Astrocyte (in vitro differentiated cells and primary cell): Measurements from ENCODE around the gene LSP1.

ENCODE experiments used
- EZH2 ChIP-seq: IDR thresholded peaks from 2 replicates; pipeline ENCODE4 v1.6.1; 2012; ENCODE audit warnings: mild to moderate bottlenecking, low read length, inconsistent platforms; ENCODE audit not compliant: insufficient read depth
- TF ChIP-seq, protein P1 (sequence below): IDR thresholded peaks from 2 replicates; pipeline ENCODE4 v1.5.1; 2011; ENCODE audit warnings: low read depth, mild to moderate bottlenecking, inconsistent platforms, low read length, moderate library complexity; ENCODE audit not compliant: insufficient read depth

DNA sequence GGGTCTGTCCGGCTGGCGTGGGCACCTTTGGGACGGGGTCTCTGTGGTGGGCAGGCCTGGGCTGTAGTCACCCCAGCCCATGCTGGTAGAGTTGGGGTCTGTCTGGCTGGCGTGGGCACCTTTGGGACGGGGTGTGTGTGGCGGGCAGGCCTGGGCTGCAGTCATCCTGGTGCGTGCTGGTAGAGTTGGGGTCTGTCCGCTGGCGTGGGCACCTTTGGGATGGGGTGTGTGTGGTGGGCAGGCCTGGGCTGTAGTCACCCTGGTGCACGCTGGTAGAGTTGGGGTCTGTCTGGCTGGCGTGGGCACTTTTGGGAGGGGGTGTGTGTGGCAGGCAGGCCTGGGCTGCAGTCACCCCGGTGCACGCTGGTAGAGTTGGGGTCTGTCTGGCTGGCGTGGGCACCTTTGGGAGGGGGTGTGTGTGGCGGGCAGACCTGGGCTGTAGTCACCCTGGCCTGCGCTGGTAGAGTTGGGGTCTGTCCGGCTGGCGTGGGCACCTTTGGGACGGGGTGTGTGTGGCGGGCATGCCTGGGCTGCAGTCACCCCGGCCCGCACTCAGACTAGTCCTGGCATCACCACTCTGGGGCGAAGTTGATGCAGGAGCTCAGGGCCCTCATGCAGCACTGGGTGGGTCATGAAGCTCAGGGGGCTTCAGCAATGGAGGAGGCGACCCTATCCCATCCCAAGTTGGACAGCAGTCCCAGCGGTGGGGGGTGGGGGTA, 19.5 kb downstream of the LSP1 start:
- TF ChIP-seq, protein P1, sequence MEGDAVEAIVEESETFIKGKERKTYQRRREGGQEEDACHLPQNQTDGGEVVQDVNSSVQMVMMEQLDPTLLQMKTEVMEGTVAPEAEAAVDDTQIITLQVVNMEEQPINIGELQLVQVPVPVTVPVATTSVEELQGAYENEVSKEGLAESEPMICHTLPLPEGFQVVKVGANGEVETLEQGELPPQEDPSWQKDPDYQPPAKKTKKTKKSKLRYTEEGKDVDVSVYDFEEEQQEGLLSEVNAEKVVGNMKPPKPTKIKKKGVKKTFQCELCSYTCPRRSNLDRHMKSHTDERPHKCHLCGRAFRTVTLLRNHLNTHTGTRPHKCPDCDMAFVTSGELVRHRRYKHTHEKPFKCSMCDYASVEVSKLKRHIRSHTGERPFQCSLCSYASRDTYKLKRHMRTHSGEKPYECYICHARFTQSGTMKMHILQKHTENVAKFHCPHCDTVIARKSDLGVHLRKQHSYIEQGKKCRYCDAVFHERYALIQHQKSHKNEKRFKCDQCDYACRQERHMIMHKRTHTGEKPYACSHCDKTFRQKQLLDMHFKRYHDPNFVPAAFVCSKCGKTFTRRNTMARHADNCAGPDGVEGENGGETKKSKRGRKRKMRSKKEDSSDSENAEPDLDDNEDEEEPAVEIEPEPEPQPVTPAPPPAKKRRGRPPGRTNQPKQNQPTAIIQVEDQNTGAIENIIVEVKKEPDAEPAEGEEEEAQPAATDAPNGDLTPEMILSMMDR: no peak
- no peak for TF ChIP-seq EZH2
